ENCODE results near the gene ATP13A1.

DNA sequence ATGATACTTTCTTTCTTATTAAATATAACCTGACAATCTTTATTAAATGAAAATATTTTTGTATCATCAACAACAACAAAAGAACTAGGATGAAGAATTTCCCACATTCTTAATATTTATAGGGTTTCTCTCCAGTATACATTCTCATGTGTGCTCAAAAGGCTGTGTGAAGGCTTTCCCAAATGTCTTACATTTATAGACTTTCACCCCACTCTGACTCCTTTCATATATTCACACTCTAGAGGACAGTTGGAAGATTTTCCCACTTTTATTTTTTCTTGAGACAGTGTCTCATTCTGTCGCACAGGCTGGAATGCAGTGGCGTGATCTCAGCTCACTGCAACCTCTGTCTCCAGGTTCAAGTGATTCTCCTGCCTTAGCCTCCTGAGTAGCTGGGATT lies 47.0 kb upstream of the ATP13A1 start:
- TF ChIP-seq, protein P1, sequence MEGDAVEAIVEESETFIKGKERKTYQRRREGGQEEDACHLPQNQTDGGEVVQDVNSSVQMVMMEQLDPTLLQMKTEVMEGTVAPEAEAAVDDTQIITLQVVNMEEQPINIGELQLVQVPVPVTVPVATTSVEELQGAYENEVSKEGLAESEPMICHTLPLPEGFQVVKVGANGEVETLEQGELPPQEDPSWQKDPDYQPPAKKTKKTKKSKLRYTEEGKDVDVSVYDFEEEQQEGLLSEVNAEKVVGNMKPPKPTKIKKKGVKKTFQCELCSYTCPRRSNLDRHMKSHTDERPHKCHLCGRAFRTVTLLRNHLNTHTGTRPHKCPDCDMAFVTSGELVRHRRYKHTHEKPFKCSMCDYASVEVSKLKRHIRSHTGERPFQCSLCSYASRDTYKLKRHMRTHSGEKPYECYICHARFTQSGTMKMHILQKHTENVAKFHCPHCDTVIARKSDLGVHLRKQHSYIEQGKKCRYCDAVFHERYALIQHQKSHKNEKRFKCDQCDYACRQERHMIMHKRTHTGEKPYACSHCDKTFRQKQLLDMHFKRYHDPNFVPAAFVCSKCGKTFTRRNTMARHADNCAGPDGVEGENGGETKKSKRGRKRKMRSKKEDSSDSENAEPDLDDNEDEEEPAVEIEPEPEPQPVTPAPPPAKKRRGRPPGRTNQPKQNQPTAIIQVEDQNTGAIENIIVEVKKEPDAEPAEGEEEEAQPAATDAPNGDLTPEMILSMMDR (IDR thresholded peaks at IDR 0.05): no peak
- TF ChIP-seq POLR2A (IDR thresholded peaks at IDR 0.05): no peak

All from body of pancreas (tissue), 4 donors.